PC-9 (cell line): ENCODE data around the gene DLG2. TPM values are rescaled to one million over a fixed set of nuclear protein-coding genes. Genes with fewer than 3 reads are reported as not detected.

Experiments
- BruUV-seq: library from RNA; stranded (reverse); fragments of 400-500 nt; replicated peaks from 2 replicates; lab custom pipeline; 2021; lab: Mats Ljungman, UMichigan
- CTCF ChIA-PET: fragments of 300-600 bp; sonication (Branson Sonifier 250); formaldehyde crosslinking; loops from one replicate; lab custom pipeline; 2022; ENCODE audit warnings: antibody characterized with exemption; lab: Charles Lee
- POLR2A ChIA-PET: fragments of 300-600 bp; sonication (Branson Sonifier 250); formaldehyde crosslinking; loops from one replicate; lab custom pipeline; 2022; ENCODE audit warnings: antibody characterized with exemption; ENCODE audit not compliant: unreplicated experiment; lab: Charles Lee
- DNase-seq, 2 experiments: peaks; one replicate each; pipeline versions ENCODE4 v3.0.0 to v3.0.0-alpha.2; 2015 to 2022; ENCODE audit warnings: mixed read lengths in 1 of 2
- H2AFZ ChIP-seq: fragments of 200-600 bp; sonication (generic); 2 replicates; pipeline ENCODE4 v1.8.1; 2017; ENCODE audit warnings: antibody characterized with exemption
- H3F3A ChIP-seq: fragments of 200-600 bp; sonication (generic); 2 replicates; pipeline ENCODE4 v1.8.1; 2017; ENCODE audit warnings: antibody characterized with exemption, mild to moderate bottlenecking, low read depth; ENCODE audit not compliant: insufficient read depth
- H3K27ac ChIP-seq: fragments of 200-600 bp; sonication (generic); 2 replicates; pipeline ENCODE4 v1.6.1; 2016; ENCODE audit warnings: mixed run types
- H3K27me3 ChIP-seq: fragments of 200-600 bp; sonication (generic); 2 replicates; pipeline ENCODE4 v1.6.1; 2016; ENCODE audit warnings: low read depth, mixed run types; ENCODE audit not compliant: insufficient read depth
- H3K36me3 ChIP-seq: fragments of 200-600 bp; sonication (generic); 2 replicates; pipeline ENCODE4 v1.6.1; 2016; ENCODE audit warnings: low read depth, mixed run types
- H3K4me1 ChIP-seq: fragments of 200-600 bp; sonication (generic); replicated peaks from 2 replicates; pipeline ENCODE4 v1.6.1; 2016; ENCODE audit warnings: mixed run types; ENCODE audit not compliant: insufficient read depth
- H3K4me2 ChIP-seq: fragments of 200-600 bp; sonication (generic); 2 replicates; pipeline ENCODE4 v1.6.1; 2017; ENCODE audit warnings: mixed run types
- H3K4me3 ChIP-seq: fragments of 200-600 bp; sonication (generic); 2 replicates; pipeline ENCODE4 v1.6.1; 2016; ENCODE audit warnings: mixed run types
- H3K79me2 ChIP-seq: fragments of 200-600 bp; sonication (generic); 2 replicates; pipeline ENCODE4 v1.6.1; 2017; ENCODE audit warnings: low read depth, mixed run types
- H3K9me2 ChIP-seq: fragments of 200-600 bp; sonication (generic); 2 replicates; pipeline ENCODE4 v1.8.1; 2017; ENCODE audit warnings: mild to moderate bottlenecking; ENCODE audit not compliant: insufficient read depth
- H3K9me3 ChIP-seq: fragments of 200-600 bp; sonication (generic); 2 replicates; pipeline ENCODE4 v1.8.1; 2016; ENCODE audit warnings: low read depth; ENCODE audit not compliant: insufficient read depth
- H4K20me1 ChIP-seq: fragments of 200-600 bp; sonication (generic); 2 replicates; pipeline ENCODE4 v1.8.1; 2017; ENCODE audit not compliant: insufficient read depth
- EZH2 ChIP-seq: fragments of 200-600 bp; sonication (generic); IDR thresholded peaks from 2 replicates; pipeline ENCODE4 v1.8.0; 2017; ENCODE audit warnings: antibody characterized with exemption, low read depth
- intact Hi-C: fragments of 100-400 bp; cut with micrococcal nuclease; formaldehyde crosslinking; loops from one replicate; pipeline ENCODE4 v1.10.0; 2022; ENCODE audit not compliant: unreplicated experiment
- total RNA-seq: library from RNA; stranded (reverse); gene quantifications from 2 replicates; pipeline ENCODE4 v1.2.3, GENCODE V29; 2021
- TF ChIP-seq, protein P1 (sequence below): fragments of 200-600 bp; sonication (generic); conservative IDR thresholded peaks from 2 replicates; pipeline ENCODE4 v1.6.1; 2017; ENCODE audit warnings: mixed run types, antibody characterized with exemption, mild to moderate bottlenecking, moderate library complexity

DLG2 gene
- total RNA-seq, 1 experiment from 2014 or later: 6.4 TPM

DNA sequence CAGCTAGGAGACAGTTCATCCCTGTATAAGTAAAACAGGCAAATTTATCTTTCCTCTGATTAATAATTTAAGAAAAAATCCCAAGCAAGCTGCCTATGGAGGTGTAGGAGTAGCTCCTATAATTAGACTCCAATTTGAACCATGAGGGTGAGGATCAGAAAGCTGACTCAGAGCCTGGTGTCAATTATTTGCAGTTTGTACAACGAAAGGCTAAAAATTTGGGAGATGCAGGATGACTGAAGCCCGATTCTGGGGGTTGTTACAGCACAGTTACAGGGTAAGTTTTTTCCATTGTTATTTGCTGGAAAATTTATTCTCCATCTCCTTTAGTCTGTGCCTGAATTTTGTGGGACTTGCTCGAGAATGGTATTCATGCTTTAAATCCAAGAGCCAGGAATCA is 1981.6 kb downstream of the DLG2 start:
- Histone ChIP-seq H3K9me2 (no peaks in the 10 kb centered on the region), H4K20me1 (no peaks in the 10 kb centered on the region), H3K4me2 (no peak overlapping the region), H3F3A (no peaks in the 10 kb centered on the region), H3K36me3 (no peaks in the 10 kb centered on the region), H3K27ac (no peak overlapping the region), H2AFZ (no peak overlapping the region), H3K79me2 (no peaks in the 10 kb centered on the region), H3K4me3 (no peak overlapping the region), H3K4me1 (no peaks in the 10 kb centered on the region), H3K9me3 (no peaks in the 10 kb centered on the region), H3K27me3 (no peaks in the 10 kb centered on the region; the same call in 1 of the 2 replicates)
- POLR2A ChIA-PET: no interaction called here
- no TSS peak for BruUV-seq
- TF ChIP-seq, protein P1, sequence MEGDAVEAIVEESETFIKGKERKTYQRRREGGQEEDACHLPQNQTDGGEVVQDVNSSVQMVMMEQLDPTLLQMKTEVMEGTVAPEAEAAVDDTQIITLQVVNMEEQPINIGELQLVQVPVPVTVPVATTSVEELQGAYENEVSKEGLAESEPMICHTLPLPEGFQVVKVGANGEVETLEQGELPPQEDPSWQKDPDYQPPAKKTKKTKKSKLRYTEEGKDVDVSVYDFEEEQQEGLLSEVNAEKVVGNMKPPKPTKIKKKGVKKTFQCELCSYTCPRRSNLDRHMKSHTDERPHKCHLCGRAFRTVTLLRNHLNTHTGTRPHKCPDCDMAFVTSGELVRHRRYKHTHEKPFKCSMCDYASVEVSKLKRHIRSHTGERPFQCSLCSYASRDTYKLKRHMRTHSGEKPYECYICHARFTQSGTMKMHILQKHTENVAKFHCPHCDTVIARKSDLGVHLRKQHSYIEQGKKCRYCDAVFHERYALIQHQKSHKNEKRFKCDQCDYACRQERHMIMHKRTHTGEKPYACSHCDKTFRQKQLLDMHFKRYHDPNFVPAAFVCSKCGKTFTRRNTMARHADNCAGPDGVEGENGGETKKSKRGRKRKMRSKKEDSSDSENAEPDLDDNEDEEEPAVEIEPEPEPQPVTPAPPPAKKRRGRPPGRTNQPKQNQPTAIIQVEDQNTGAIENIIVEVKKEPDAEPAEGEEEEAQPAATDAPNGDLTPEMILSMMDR: no peak
- TF ChIP-seq EZH2: no peak
- DNase-seq: no peak
- CTCF ChIA-PET: no interaction called here
- intact Hi-C loops: no loop called here

DNA sequence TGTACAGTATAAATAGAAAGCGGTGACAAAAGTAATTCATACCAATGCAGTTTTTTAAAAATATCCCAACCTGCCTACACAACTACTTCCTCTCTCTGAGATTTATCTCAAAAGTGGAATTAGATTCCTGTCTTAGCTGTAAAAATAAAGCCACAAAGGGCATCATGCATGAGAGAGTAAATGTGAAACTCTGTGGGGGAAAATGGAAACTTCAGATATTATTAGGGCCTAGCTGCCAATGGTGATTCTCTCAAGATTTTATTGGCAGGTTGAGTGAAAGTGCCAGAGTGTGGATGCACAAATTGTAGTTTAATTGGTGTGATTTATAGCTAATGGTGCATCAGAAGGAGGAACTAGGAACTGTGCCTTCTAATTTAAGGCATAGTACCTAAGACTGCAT is 1984.0 kb downstream of the DLG2 start:
- Histone ChIP-seq H2AFZ (no peak overlapping the region), H3K36me3 (no peaks in the 10 kb centered on the region), H3K4me2 (no peak overlapping the region), H3K27ac (no peak overlapping the region), H3K9me2 (no peaks in the 10 kb centered on the region), H3K4me3 (no peak overlapping the region), H3K9me3 (no peaks in the 10 kb centered on the region), H3K27me3 (no peaks in the 10 kb centered on the region; the same call in 1 of the 2 replicates), H4K20me1 (no peaks in the 10 kb centered on the region), H3K79me2 (no peaks in the 10 kb centered on the region), H3K4me1 (no peaks in the 10 kb centered on the region), H3F3A (no peaks in the 10 kb centered on the region)
- no TSS peak for BruUV-seq
- no peak for TF ChIP-seq EZH2
- TF ChIP-seq, protein P1: no peak
- intact Hi-C loops: no loop called here
- ChIA-PET CTCF (no interaction called here), POLR2A (no interaction called here)
- no peak for DNase-seq

DNA sequence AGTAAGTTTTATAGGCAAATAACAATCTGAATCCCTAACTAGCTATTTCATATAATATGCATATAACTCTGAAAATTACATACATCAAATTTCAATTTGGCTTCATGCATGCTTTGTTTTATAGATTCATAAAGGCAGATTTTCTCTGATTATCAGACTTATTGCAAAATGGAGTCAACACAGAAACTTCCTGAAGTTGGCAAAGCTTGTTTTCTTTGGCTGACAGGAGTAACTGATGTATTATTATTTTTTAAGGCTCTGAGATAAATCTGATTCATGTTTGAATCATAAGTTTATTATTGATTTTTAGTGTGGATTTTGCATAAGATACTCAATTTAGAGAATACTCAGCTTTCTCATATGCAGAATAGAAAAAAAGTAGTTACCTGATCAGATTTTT is 1984.6 kb downstream of the DLG2 start:
- Histone ChIP-seq H3F3A (no peaks in the 10 kb centered on the region), H3K4me3 (no peak overlapping the region), H3K4me1 (no peaks in the 10 kb centered on the region), H2AFZ (no peak overlapping the region), H3K79me2 (no peaks in the 10 kb centered on the region), H3K4me2 (no peak overlapping the region), H3K27me3 (no peaks in the 10 kb centered on the region; the same call in 1 of the 2 replicates), H4K20me1 (no peaks in the 10 kb centered on the region), H3K9me3 (no peaks in the 10 kb centered on the region), H3K36me3 (no peaks in the 10 kb centered on the region), H3K27ac (no peak overlapping the region), H3K9me2 (no peaks in the 10 kb centered on the region)
- ChIA-PET POLR2A (no interaction called here), CTCF (no interaction called here)
- TF ChIP-seq, protein P1: no peak
- TF ChIP-seq EZH2: no peak
- intact Hi-C loops: no loop called here
- no TSS peak for BruUV-seq
- DNase-seq: no peak
